KMS-11 (cell line): ENCODE measurements around the gene PLAC9.

Experiments
- H2AFZ ChIP-seq: fragments of 200-600 bp; sonication (generic); 2 replicates; pipeline ENCODE4 v1.6.1; 2016; ENCODE audit warnings: antibody characterized with exemption, mixed run types, low read depth
- H3K27ac ChIP-seq: fragments of 200-600 bp; sonication (generic); 2 replicates; pipeline ENCODE4 v1.6.1; 2016; ENCODE audit warnings: mild to moderate bottlenecking, mixed run types
- H3K27me3 ChIP-seq: fragments of 200-600 bp; sonication (generic); 2 replicates; pipeline ENCODE4 v1.6.1; 2017; ENCODE audit warnings: mild to moderate bottlenecking, low read depth, mixed run types, moderate library complexity; ENCODE audit not compliant: insufficient read depth
- H3K36me3 ChIP-seq: fragments of 200-600 bp; sonication (generic); 2 replicates; pipeline ENCODE4 v1.6.1; 2017; ENCODE audit warnings: mild to moderate bottlenecking, mixed run types; ENCODE audit not compliant: insufficient read depth
- H3K4me1 ChIP-seq: fragments of 200-600 bp; sonication (generic); 2 replicates; pipeline ENCODE4 v1.6.1; 2016; ENCODE audit warnings: mild to moderate bottlenecking, low read depth, mixed run types; ENCODE audit not compliant: poor library complexity, severe bottlenecking
- H3K4me2 ChIP-seq: fragments of 200-600 bp; sonication (generic); 2 replicates; pipeline ENCODE4 v1.7.0; 2016; ENCODE audit warnings: mild to moderate bottlenecking, mixed run types
- H3K4me3 ChIP-seq: fragments of 200-600 bp; sonication (generic); IDR thresholded peaks from 2 replicates; pipeline ENCODE4 v1.6.1; 2017; ENCODE audit warnings: low read depth, low read length, mixed read lengths; ENCODE audit not compliant: insufficient read depth
- H3K79me2 ChIP-seq: fragments of 200-600 bp; sonication (generic); 2 replicates; pipeline ENCODE4 v1.6.1; 2016; ENCODE audit warnings: low read depth, mixed run types; ENCODE audit not compliant: insufficient read depth
- H3K9ac ChIP-seq: fragments of 200-600 bp; sonication (generic); 2 replicates; pipeline ENCODE4 v1.6.1; 2016; ENCODE audit warnings: mild to moderate bottlenecking, mixed run types
- H4K20me1 ChIP-seq: fragments of 200-600 bp; sonication (generic); 2 replicates; pipeline ENCODE4 v1.6.1; 2016; ENCODE audit warnings: mild to moderate bottlenecking, mixed run types; ENCODE audit not compliant: insufficient read depth
- TF ChIP-seq, protein P1 (sequence below): fragments of 200-600 bp; sonication (generic); conservative IDR thresholded peaks from 2 replicates; pipeline ENCODE4 v1.6.1; 2017; ENCODE audit warnings: low read depth, mild to moderate bottlenecking, antibody characterized with exemption, low read length, moderate library complexity, mixed read lengths

Gene PLAC9

DNA sequence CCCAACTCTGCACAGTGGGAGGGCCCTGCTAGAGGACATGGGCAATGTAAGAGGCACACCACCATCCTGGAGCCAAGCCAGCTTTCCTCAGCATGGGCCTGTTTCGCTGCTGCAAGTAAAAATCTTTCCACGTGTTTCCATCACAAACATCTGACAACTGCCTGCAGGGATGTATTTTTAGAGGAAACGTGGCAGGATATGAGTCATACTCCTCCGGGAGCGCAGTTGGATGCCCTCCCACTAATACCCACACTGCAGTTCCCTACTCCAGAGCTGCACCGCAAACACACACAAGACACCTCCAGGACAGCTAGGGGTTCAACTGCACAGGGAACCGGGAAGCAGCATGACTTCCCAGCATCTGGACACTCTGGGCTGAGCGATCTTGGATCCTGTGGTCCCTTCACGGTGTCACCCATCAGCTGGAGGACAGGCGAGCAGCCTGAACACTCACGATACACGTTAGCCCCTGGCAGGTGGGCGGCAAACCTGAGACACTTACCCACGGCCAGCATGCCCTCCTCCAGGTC lies 26.1 kb downstream of the PLAC9 start:
- Histone ChIP-seq H4K20me1 (no peaks in the 10 kb centered on the region), H3K36me3 (no peaks in the 10 kb centered on the region), H3K27ac (no peak overlapping the region), H2AFZ (no peak overlapping the region), H3K9ac (no peak overlapping the region), H3K27me3 (no peaks in the 10 kb centered on the region), H3K79me2 (no peaks in the 10 kb centered on the region), H3K4me1 (no peaks in the 10 kb centered on the region), H3K4me3 (no peak overlapping the region), H3K4me2 (no peak overlapping the region)
- TF ChIP-seq, protein P1, sequence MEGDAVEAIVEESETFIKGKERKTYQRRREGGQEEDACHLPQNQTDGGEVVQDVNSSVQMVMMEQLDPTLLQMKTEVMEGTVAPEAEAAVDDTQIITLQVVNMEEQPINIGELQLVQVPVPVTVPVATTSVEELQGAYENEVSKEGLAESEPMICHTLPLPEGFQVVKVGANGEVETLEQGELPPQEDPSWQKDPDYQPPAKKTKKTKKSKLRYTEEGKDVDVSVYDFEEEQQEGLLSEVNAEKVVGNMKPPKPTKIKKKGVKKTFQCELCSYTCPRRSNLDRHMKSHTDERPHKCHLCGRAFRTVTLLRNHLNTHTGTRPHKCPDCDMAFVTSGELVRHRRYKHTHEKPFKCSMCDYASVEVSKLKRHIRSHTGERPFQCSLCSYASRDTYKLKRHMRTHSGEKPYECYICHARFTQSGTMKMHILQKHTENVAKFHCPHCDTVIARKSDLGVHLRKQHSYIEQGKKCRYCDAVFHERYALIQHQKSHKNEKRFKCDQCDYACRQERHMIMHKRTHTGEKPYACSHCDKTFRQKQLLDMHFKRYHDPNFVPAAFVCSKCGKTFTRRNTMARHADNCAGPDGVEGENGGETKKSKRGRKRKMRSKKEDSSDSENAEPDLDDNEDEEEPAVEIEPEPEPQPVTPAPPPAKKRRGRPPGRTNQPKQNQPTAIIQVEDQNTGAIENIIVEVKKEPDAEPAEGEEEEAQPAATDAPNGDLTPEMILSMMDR, result no peak

DNA sequence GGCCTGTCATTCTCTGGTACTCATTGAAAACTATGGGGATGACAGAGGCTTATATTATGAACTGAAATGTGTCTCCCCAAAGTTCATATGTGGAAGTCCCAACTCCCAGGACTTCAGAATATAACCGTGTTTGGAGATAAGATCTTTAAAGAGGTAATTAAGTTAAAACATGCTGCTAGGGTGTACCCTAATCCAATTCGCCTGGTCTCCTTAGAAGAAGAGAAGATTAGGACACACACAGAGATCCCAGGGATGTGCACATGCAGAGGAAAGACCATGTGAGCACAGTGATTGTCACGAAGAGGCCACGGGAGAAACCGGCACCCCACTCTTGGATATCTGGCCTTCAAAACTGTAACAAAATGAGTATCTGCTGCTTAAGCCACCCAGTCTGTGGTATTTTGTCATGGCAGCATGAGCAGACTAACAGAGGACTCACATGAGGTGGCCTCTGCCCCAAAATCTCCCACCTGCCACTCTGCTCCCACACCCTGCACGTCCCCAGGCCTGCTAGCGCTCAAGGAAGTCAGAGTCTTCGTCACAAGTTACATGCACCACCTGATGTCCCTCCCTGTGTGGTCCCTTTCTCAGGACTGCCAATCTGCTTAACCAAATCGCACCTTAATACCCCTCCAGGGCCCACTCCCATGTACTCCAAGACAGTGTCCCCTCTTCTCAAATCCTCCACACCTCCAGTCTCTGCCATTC lies 26.8 kb downstream of the PLAC9 start:
- Histone ChIP-seq H3K36me3 (no peaks in the 10 kb centered on the region), H2AFZ (no peak overlapping the region), H3K4me1 (no peaks in the 10 kb centered on the region), H3K79me2 (no peaks in the 10 kb centered on the region), H3K9ac (no peak overlapping the region), H4K20me1 (no peaks in the 10 kb centered on the region), H3K27ac (no peak overlapping the region), H3K27me3 (no peaks in the 10 kb centered on the region), H3K4me2 (no peak overlapping the region), H3K4me3 (no peak overlapping the region)
- TF ChIP-seq, protein P1, result no peak

DNA sequence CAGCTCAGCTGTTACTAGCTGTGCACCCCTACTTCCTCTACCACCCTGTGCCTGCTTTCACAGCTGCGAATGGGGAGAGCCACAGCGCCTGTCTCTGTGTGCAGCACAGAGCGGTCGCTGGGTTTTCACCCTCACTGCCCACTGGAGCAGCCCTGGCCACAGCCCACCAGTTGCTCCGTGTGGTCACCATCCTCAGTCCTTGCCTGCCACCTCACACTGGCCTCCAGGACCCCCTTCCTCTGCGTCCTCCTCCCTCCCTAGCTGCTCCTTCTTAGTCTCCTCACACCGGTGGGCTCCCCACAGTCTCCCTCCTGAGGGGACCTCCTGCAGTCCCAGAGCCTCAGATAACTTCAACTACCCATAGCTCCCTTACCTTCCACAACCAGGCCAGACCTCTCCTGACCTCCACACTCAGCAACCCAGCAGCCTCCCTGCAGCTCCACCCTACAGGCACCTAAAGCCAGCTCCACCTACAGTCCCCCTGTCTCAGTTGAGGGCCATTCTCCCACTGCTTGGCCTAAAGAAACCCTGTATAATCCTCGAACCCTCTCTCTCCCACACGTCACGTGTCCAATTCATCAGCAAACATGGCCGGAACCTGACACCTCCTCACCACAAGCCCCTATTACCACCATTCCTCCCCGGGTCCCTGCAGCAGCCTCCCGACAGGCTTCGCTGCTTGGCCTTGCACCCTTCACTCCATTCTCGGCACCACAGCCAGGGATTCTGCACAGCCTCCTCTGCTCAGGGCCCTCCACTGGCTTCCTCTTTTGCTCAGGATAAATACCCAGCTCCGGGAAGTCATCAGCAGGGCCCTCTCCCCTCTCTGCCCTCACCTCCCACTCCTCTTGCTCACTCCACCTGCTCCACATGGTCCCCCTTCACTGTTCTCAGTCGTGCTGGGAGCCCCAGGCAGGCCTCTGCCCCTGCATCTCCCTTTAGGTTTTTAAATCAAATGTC lies 28.1 kb downstream of the PLAC9 start:
- no peaks in the 10 kb centered on the region for H3K27me3 ChIP-seq
- H3K9ac ChIP-seq, result no peak overlapping the region
- H3K4me2 ChIP-seq, result no peak overlapping the region
- no peak overlapping the region for H3K4me3 ChIP-seq
- H3K79me2 ChIP-seq, result no peaks in the 10 kb centered on the region
- TF ChIP-seq, protein P1, result no peak
- no peak overlapping the region for H3K27ac ChIP-seq
- H4K20me1 ChIP-seq, result no peaks in the 10 kb centered on the region
- no peaks in the 10 kb centered on the region for H3K36me3 ChIP-seq
- H2AFZ ChIP-seq, result no peak overlapping the region
- no peaks in the 10 kb centered on the region for H3K4me1 ChIP-seq

DNA sequence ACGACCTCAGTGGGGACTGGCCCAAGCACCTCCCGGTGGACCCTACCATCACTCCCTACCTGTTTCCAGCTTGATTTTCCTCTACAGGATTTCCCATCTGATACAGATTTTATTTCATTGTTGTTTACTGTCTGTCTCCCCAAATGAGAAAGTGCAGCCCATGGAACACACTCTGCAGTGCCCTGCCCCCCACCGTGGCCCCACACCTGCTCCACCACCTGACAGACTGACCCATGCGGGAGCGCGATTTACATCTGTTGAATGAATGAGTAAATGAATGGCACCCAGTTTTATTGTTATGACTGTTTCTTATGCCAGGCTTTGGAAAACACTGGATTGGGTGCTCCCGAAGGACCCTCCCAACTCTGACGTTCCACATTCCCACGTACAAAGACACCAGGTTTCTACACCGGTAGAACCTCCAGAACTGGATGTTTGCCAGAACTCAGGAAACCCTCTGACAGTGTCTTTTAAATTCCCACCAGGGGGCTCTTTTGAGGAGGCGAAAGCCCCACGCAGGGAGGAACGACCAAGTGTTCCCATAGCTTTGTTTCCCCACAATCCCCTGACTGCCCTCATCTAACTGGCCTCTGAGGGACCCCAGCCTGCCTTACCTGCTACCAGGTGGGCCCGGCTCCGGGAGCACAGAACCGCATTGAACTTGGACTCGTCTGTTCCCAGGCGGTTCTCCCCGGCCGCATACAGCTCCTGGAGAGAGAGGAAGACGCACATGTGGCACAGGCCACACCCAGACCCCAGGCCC lies 29.0 kb downstream of the PLAC9 start:
- no peak overlapping the region for H3K9ac ChIP-seq
- no peaks in the 10 kb centered on the region for H4K20me1 ChIP-seq
- H3K4me3 ChIP-seq, result no peak overlapping the region
- no peak overlapping the region for H3K4me2 ChIP-seq
- H3K79me2 ChIP-seq, result no peaks in the 10 kb centered on the region
- no peaks in the 10 kb centered on the region for H3K36me3 ChIP-seq
- H3K27ac ChIP-seq, result no peak overlapping the region
- H2AFZ ChIP-seq, result no peak overlapping the region
- H3K4me1 ChIP-seq, result no peaks in the 10 kb centered on the region
- TF ChIP-seq, protein P1, result peak; percentile 45
- H3K27me3 ChIP-seq, result no peaks in the 10 kb centered on the region
